Stomach (tissue), 9 donors: ENCODE data around the gene DKKL1. TPM values are rescaled to one million over a fixed set of nuclear protein-coding genes. Genes with fewer than 3 reads are reported as not detected.
A peak's percentile ranks its signal among the peaks of the same experiment; 100 is the strongest.

Experiments
- DNase-seq, 2 donors: peaks; one replicate each; pipeline versions ENCODE4 v3.0.0 to v3.0.0-alpha.2; 2013 to 2019
- H3K27ac ChIP-seq, 5 donors: fragments of 200-600 bp in 4 of 5; sonication (generic) in 4 of 5; one replicate each; pipeline ENCODE4 v1.5.1; 2013 to 2019; ENCODE audit warnings: mild to moderate bottlenecking in 1 of 5, moderate library complexity in 1 of 5
- H3K27me3 ChIP-seq, 3 donors: fragments of 200-600 bp; sonication (generic); one replicate each; pipeline ENCODE4 v1.5.1; 2017 to 2019; ENCODE audit warnings: mixed run types in 1 of 3
- H3K36me3 ChIP-seq, 4 donors: fragments of 200-600 bp; sonication (generic); 1 replicate in 3 of 4; 2 replicates in 1 of 4; pipeline ENCODE4 v1.5.1; 2016 to 2019
- H3K4me1 ChIP-seq, 4 donors: fragments of 200-600 bp; sonication (generic); one replicate each; pipeline ENCODE4 v1.5.1; 2016 to 2019
- H3K4me3 ChIP-seq, 4 donors: fragments of 200-600 bp; sonication (generic) in 3 of 4; one replicate each; pipeline ENCODE4 v1.5.1; 2016 to 2019; ENCODE audit warnings: mild to moderate bottlenecking in 1 of 4
- H3K9me3 ChIP-seq, 4 donors: fragments of 200-600 bp; sonication (generic); one replicate each; pipeline ENCODE4 v1.5.1; 2016 to 2019
- CTCF ChIP-seq, 7 experiments: fragments of 450-650 bp in 4 of 7; fragments of 200-600 bp in 3 of 7; sonication (generic) in 3 of 7; IDR thresholded peaks; one replicate each; pipeline ENCODE4 v1.5.1; 2016 to 2019; ENCODE audit warnings: antibody characterized with exemption in 7 of 7, control low read depth in 2 of 7, mild to moderate bottlenecking in 1 of 7
- EP300 ChIP-seq: sonication (generic); formaldehyde crosslinking; IDR thresholded peaks from one replicate; pipeline ENCODE4 v1.6.1; 2017; ENCODE audit warnings: antibody characterized with exemption
- POLR2A ChIP-seq, 4 donors: fragments of 450-650 bp; IDR thresholded peaks; one replicate each; pipeline ENCODE4 v1.6.1; 2016; ENCODE audit warnings: antibody characterized with exemption in 4 of 4, control low read depth in 2 of 4, mild to moderate bottlenecking in 1 of 4, moderate library complexity in 1 of 4
- POLR2AphosphoS5 ChIP-seq, 3 donors: sonication (generic); formaldehyde crosslinking; IDR thresholded peaks; one replicate each; pipeline ENCODE4 v1.6.1; 2016; ENCODE audit warnings: antibody characterized with exemption in 3 of 3
- WGBS, 5 donors: extraction: QIAGEN DNeasy Blood & Tissue Kit in 3 of 5; methylation state at CpG; one replicate each; pipeline versions ENCODE4 v1.1.5 to v1.1.7; 2013 to 2018; 5-methylcytosine and 5-hydroxymethylcytosine counted together
- intact Hi-C: fragments of 100-400 bp; cut with DNase I; formaldehyde crosslinking; loops from one replicate; pipeline ENCODE4 v1.15.1; 2023; ENCODE audit warnings: low total_unique reads
- polyA plus RNA-seq, 3 donors: library from polyadenylated mRNA; stranded (reverse); fragments of 200-250 nt; gene quantifications; one replicate each; pipeline ENCODE4 v1.2.3, GENCODE V29; 2013
- total RNA-seq, 5 donors: library from RNA; depleted of rRNA; stranded (reverse); fragments of >200 nt; gene quantifications; one replicate each; pipeline versions ENCODE4 v1.1.0 to v1.2.3, GENCODE V29; 2014 to 2016
- donor health status: healthy with polysubstance abuse.
- donor health status: Bipolar disorder and iron deficiency.
- donor health status: healthy.

DKKL1 gene
- total and polyA plus RNA-seq, 8 donors, result 0.35 TPM; not detected in 7

GRCh38 chr19:49420227-49420626 lies 56.5 kb downstream of the DKKL1 start:
- Histone ChIP-seq H3K9me3 (no peaks in the 10 kb centered on the region), H3K4me3 (no peak overlapping the region), H3K27me3 (peaks cover 18 to 98% (median 74%) of the 10 kb centered on the region in 3 donors), H3K27ac (no peak overlapping the region), H3K36me3 (no peaks in the 10 kb centered on the region), H3K4me1 (peaks cover 19 to 32% (median 26%) of the 10 kb centered on the region in 4 donors)
- DNase-seq, result no peak
- TF ChIP-seq POLR2AphosphoS5 (IDR thresholded peaks at IDR 0.05), result no peak
- no peak for TF ChIP-seq CTCF (IDR thresholded peaks at IDR 0.05)
- no peak for TF ChIP-seq EP300
- TF ChIP-seq POLR2A (IDR thresholded peaks at IDR 0.05), result no peak
- intact Hi-C loops, result no loop called here
- 58 to 80% (median 72%) methylated on average over 2 of the region's 2 CpGs for WGBS, 5 donors

- H3K27me3 ChIP-seq, result peaks cover 23 to 100% (median 84%) of the 10 kb centered on the region in 3 donors
- no peak for TF ChIP-seq POLR2A (IDR thresholded peaks at IDR 0.05)
- no peak for TF ChIP-seq POLR2AphosphoS5 (IDR thresholded peaks at IDR 0.05)
- TF ChIP-seq EP300, result no peak
- TF ChIP-seq CTCF (IDR thresholded peaks at IDR 0.05), result no peak
Observed at GRCh38 chr19:49421039-49421877, 57.6 kb downstream of the DKKL1 start.

GRCh38 chr19:49421878-49422202 lies 58.2 kb downstream of the DKKL1 start:
- intact Hi-C loops, result no loop called here
- H3K27ac ChIP-seq, result no peak overlapping the region
- H3K27me3 ChIP-seq, result peaks cover 27 to 100% (median 88%) of the 10 kb centered on the region in 3 donors
- no peak for DNase-seq
- 17 to 36% (median 26%) methylated on average over 3 of the region's 3 CpGs for WGBS, 5 donors
- no peaks in the 10 kb centered on the region for H3K9me3 ChIP-seq
- peaks cover 19 to 32% (median 26%) of the 10 kb centered on the region in 4 donors for H3K4me1 ChIP-seq
- H3K36me3 ChIP-seq, result no peaks in the 10 kb centered on the region
- no peak overlapping the region for H3K4me3 ChIP-seq
- TF ChIP-seq EP300, result no peak

More at GRCh38 chr19:49421039-49421877, 57.6 kb downstream of the DKKL1 start:
- peak; percentile 55 to 86 for DNase-seq
- Histone ChIP-seq H3K27ac (no peak overlapping the region), H3K4me1 (peaks cover 19 to 32% (median 26%) of the 10 kb centered on the region in 4 donors), H3K4me3 (peak overlapping the region in 3 of 4 donors; percentile 14 to 25 (median 20)), H3K9me3 (no peaks in the 10 kb centered on the region), H3K36me3 (no peaks in the 10 kb centered on the region)
- intact Hi-C loops, result no loop called here
- WGBS, 5 donors, result 9 to 22% (median 9%) methylated on average over 24 to 48 of the region's 48 CpGs

DNA sequence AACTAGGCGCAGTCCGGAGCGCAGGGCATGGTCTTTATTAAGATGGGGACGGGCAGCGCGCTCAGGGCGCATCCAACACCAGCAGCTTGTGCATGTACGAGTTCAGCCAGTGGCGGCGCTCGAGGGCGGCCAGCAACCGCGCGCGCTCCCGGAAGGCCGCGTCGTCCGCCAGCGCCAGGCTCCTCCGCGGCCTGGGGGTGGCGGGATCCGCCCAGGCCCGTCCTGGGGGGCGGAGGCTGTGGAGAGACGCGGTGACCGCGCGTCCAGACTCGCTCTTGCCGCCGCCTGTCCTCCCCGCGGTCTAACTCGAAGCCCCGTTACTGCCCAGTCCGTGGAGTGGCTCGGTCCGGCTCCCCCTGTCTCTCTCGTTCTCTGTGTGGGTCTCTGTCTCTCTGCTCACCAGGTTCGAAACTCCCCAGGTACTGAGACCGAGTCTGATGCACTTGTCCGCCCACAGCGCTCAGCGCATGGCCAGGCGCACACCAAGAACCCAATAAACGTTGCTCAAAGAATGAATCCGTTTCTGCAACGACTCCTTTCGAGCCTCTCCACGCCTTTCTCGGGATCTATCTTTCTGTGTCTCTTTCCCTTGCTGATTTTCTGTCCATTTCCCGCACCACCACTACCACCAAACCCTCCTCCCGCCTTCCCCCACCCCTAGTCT lies 58.9 kb downstream of the DKKL1 start:
- Histone ChIP-seq H3K27me3 (peaks cover 34 to 100% (median 88%) of the 10 kb centered on the region in 3 donors), H3K36me3 (no peaks in the 10 kb centered on the region), H3K4me3 (peak overlapping the region; percentile 9 to 44 (median 21)), H3K9me3 (no peaks in the 10 kb centered on the region), H3K4me1 (peaks cover 19 to 32% (median 26%) of the 10 kb centered on the region in 4 donors), H3K27ac (no peak overlapping the region)
- TF ChIP-seq POLR2AphosphoS5 (IDR thresholded peaks at IDR 0.05) (no peak), EP300 (no peak), POLR2A (IDR thresholded peaks at IDR 0.05) (no peak), CTCF (IDR thresholded peaks at IDR 0.05) (peak in 2 of 7 experiments; percentile 14 to 15)
- WGBS, 5 donors, result 3 to 8% (median 4%) methylated on average over 17 to 58 of the region's 58 CpGs
- intact Hi-C loops, result no loop called here
- DNase-seq, result peak in 1 of 2 donors; percentile 77
